Mesothelial cell of epicardium (in vitro differentiated cells): ENCODE results near the gene IGSF9. TPM values are rescaled to one million over a fixed set of nuclear protein-coding genes. Genes with fewer than 3 reads are reported as not detected.

Source experiments
- DNase-seq, 2 experiments: peaks; one replicate each; pipeline ENCODE4 v3.0.0; 2021; ENCODE audit warnings: low spot score in 2 of 2; ENCODE audit not compliant: unreplicated experiment in 2 of 2
- H3K27ac Mint-ChIP-seq: 2 replicates; pipeline ENCODE4 v1.8.0; 2021; ENCODE audit warnings: mixed read lengths
- H3K27me3 Mint-ChIP-seq: 2 replicates; pipeline ENCODE4 v1.8.0; 2021; ENCODE audit warnings: low read depth, mixed read lengths
- H3K36me3 Mint-ChIP-seq: 2 replicates; pipeline ENCODE4 v1.8.0; 2021; ENCODE audit warnings: mixed read lengths
- H3K4me1 Mint-ChIP-seq: 2 replicates; pipeline ENCODE4 v1.8.0; 2021; ENCODE audit warnings: mixed read lengths
- H3K4me3 Mint-ChIP-seq: 2 replicates; pipeline ENCODE4 v1.8.0; 2021; ENCODE audit warnings: mild to moderate bottlenecking, moderate library complexity, mixed read lengths
- H3K9me3 Mint-ChIP-seq: 2 replicates; pipeline ENCODE4 v1.8.0; 2021; ENCODE audit warnings: mixed read lengths
- CTCF ChIP-seq: fragments of 200-600 bp; sonication (generic); IDR thresholded peaks from one replicate; pipeline ENCODE4 v1.5.0; 2021; ENCODE audit warnings: antibody characterized with exemption; ENCODE audit not compliant: unreplicated experiment
- total RNA-seq: library from RNA; stranded (reverse); gene quantifications from 3 replicates; pipeline ENCODE4 v1.2.1, GENCODE V29; 2021

Gene IGSF9
- total RNA-seq, 1 donor from 2014 or later: 76.9 TPM

GRCh38 chr1:159990005-159990404 is 44.6 kb upstream of the IGSF9 start:
- Mint-ChIP-seq H3K4me3 (no peak overlapping the region), H3K27ac (no peak overlapping the region), H3K27me3 (peaks cover 2% of the 10 kb centered on the region), H3K36me3 (no peaks in the 10 kb centered on the region), H3K4me1 (no peaks in the 10 kb centered on the region), H3K9me3 (no peaks in the 10 kb centered on the region)
- DNase-seq: no peak
- TF ChIP-seq CTCF: no peak

DNA sequence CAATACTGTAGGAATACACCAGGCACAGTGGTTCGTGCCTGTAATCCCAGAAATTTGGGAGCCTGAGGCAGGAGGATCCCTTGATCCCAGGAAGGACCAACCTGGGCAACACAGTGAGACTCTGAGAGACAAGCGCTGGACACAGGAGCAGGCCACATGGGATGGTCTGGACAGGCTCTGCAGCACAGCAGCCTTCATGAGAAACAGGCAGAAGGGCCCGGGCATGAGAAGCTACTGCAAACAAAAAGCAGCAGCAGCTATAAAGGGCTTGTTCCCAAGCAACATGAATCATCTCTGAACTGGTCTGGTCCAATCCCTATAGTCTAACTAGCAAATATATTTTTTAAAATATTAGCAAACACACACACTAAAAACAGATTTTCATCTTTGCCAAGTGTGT is 44.2 kb upstream of the IGSF9 start:
- no peaks in the 10 kb centered on the region for H3K4me1 Mint-ChIP-seq
- TF ChIP-seq CTCF: no peak
- no peaks in the 10 kb centered on the region for H3K36me3 Mint-ChIP-seq
- no peak overlapping the region for H3K4me3 Mint-ChIP-seq
- H3K9me3 Mint-ChIP-seq: no peaks in the 10 kb centered on the region
- peaks cover 2% of the 10 kb centered on the region for H3K27me3 Mint-ChIP-seq
- H3K27ac Mint-ChIP-seq: no peak overlapping the region
- DNase-seq: no peak

DNA sequence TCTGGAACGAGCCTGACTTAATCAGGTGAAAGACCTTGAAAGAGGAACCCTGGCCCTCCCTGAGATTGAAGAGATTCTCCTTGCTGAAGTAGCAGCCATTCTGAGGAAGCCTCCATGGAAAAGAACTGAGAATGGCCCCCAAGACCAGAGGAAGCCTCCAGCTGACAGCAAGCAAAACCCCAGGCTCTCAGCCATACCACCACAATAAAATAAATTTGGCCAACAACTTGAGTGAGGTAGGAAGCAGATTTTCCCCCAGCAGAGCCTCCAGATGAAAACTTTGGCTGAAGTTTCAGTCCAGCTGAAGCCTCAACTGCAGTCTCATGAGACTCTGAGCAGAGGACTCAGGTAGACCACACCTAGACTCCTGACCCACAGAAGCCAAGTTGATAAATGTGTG is 42.6 kb upstream of the IGSF9 start:
- Mint-ChIP-seq H3K9me3 (no peaks in the 10 kb centered on the region), H3K4me3 (no peak overlapping the region), H3K27me3 (peaks cover 9% of the 10 kb centered on the region), H3K27ac (no peak overlapping the region), H3K36me3 (no peaks in the 10 kb centered on the region), H3K4me1 (no peaks in the 10 kb centered on the region)
- TF ChIP-seq CTCF: no peak
- no peak for DNase-seq

GRCh38 chr1:159987186-159987585 is 41.8 kb upstream of the IGSF9 start:
- TF ChIP-seq CTCF: no peak
- Mint-ChIP-seq H3K36me3 (no peaks in the 10 kb centered on the region), H3K4me1 (no peaks in the 10 kb centered on the region), H3K9me3 (no peaks in the 10 kb centered on the region), H3K27ac (no peak overlapping the region), H3K4me3 (no peak overlapping the region), H3K27me3 (peaks cover 14% of the 10 kb centered on the region)
- no peak for DNase-seq

DNA sequence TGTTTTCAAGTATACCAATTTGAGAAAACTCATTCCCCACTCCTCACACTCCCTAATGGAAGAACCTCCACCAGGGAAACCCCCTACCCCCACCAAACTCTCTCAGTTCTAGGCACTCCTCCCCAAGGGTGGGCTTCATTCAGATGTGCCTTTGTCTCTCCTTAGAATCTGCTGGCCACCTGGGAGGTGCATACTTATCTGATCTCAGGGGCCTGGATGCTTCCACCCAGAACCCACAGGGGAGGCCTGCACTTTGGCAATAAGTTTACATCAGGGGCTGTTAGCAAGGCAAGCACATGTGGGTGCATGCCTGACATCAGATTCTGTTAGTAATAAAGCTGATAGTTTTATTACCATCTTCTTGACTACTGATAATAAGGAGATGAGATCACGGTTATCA is 41.1 kb upstream of the IGSF9 start:
- H3K4me3 Mint-ChIP-seq: no peak overlapping the region
- no peaks in the 10 kb centered on the region for H3K4me1 Mint-ChIP-seq
- no peak overlapping the region for H3K27ac Mint-ChIP-seq
- DNase-seq: no peak
- no peaks in the 10 kb centered on the region for H3K36me3 Mint-ChIP-seq
- H3K9me3 Mint-ChIP-seq: no peaks in the 10 kb centered on the region
- peaks cover 18% of the 10 kb centered on the region for H3K27me3 Mint-ChIP-seq
- no peak for TF ChIP-seq CTCF

DNA sequence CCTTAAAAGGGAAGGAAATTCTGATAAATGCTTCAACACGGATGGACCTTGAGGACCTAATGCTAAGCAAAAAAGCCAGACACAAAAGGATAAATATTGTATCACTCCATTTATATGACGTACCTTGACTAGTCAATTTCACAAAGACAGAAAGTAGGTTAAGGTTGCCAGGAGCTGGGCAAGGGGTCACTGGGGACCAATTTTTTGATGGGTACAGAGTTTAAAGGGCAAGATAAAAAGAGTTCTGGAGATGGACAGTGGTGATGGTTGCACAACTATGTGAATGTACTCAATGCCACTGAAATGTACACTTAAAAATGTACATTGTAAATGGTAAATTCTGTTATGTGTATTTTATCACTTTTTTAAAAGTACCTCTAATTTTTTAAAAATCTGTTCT is 40.7 kb upstream of the IGSF9 start:
- Mint-ChIP-seq H3K4me1 (no peaks in the 10 kb centered on the region), H3K27me3 (peaks cover 18% of the 10 kb centered on the region), H3K36me3 (no peaks in the 10 kb centered on the region), H3K9me3 (no peaks in the 10 kb centered on the region), H3K4me3 (no peak overlapping the region), H3K27ac (no peak overlapping the region)
- TF ChIP-seq CTCF: no peak
- DNase-seq: no peak
